ENCODE data around the gene HEATR3. TPM values are rescaled to one million over a fixed set of nuclear protein-coding genes. Genes with fewer than 3 reads are reported as not detected.

HEATR3 gene
- total and polyA plus RNA-seq, 5 donors, result 4.0 to 16.1 (median 10.7) TPM

DNA sequence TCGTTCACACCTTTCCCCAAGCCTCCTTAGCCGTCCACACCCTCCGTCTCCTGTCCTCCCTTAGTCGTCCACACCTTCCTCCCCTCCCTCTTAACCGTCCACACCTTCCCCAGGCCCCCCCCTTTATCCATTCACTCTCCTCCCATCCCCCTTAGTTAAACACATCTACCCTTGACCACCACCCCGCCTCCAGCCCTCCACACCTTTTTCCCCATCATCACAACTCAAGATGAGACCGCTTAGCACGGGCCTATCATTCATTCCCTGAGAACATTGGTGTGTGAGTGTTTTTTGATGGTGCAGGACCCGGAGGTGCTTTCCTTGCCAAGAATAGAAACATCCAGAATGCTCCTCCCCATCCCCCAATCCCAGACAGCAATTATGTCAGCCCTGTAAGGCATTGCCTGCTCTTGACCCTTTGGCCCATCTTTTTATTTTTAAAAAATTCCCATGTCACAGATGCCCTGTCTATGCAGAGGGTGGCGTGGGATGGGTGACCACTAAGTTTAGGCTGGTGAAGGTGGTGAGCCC, 88.7 kb downstream of the HEATR3 start:
- Histone ChIP-seq H3K4me3 (ENCODE audit: low read length) (peak overlapping the region; percentile 80), H3K4me1 (ENCODE audit: control insufficient read depth, insufficient read depth, low read length) (peaks cover 4% of the 10 kb centered on the region), H3K27me3 (ENCODE audit: control insufficient read depth, insufficient read depth) (no peaks in the 10 kb centered on the region), H3K9me3 (ENCODE audit: control insufficient read depth, low read length) (no peaks in the 10 kb centered on the region), H3K27ac (ENCODE audit: low read length) (peak overlapping the region; percentile 50)
- ATAC-seq, result no peak
- no peak for DNase-seq
- intact Hi-C loops (cut with DNase I), result loop anchor here in 1 of 4 donors (10.0 kb wide), 1 partner anchor 50 kb away; no protein-coding TSS in a partner anchor
- WGBS, result 12% methylated on average over 10 of the region's 10 CpGs

DNA sequence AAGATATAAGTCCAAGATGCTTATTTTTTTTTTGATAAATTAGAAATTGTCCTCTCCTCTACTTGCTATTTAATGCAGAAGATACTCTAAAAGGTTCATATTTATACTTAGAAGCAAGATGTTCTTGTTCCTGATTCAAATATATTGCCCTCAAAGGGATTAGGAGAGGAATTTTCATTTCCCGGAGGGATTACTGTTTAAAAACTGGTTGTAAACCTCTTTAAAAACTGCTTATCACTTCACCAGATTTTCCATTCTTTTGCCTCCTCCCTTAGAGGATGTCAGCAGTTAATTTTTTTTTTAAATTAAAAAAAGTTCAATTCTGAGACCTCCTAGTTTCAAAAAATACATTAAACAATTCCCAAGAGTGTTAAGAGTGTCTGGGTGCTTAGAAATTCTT, 90.2 kb downstream of the HEATR3 start:
- WGBS, result 60% methylated on average over 1 of the region's 1 CpG
- intact Hi-C loops (cut with DNase I), result loop anchor here in 2 of 4 donors (5.0 to 10.0 kb wide), 2 partner anchors 49 to 56 kb away; no protein-coding TSS in a partner anchor
- H3K4me3 ChIP-seq (ENCODE audit: low read length), result peak overlapping the region; percentile 80
- peaks cover 4% of the 10 kb centered on the region for H3K4me1 ChIP-seq (ENCODE audit: control insufficient read depth, insufficient read depth, low read length)
- DNase-seq (no peak), ATAC-seq (no peak)
- no peaks in the 10 kb centered on the region for H3K27me3 ChIP-seq (ENCODE audit: control insufficient read depth, insufficient read depth)
- H3K27ac ChIP-seq (ENCODE audit: low read length), result no peak overlapping the region
- H3K9me3 ChIP-seq (ENCODE audit: control insufficient read depth, low read length), result no peaks in the 10 kb centered on the region

Other genes with a start within 250 kb of the HEATR3 start
- 10 to 100 TPM; 11.4 to 22.2 (median 14.6) TPM for gene ZNF423, start 209.9 kb upstream of the HEATR3 start, total RNA-seq
- gene ZNF423, start 209.9 kb upstream of the HEATR3 start, polyA plus RNA-seq, result 5.5 TPM
- 10 to 100 TPM; 14.1 to 20.6 (median 19.1) TPM for gene CNEP1R1, start 40.7 kb upstream of the HEATR3 start, total RNA-seq
- gene CNEP1R1, start 40.7 kb upstream of the HEATR3 start, polyA plus RNA-seq, result 14.9 TPM
- 1 to 10 TPM; 6.3 to 8.4 (median 7.3) TPM for gene TENT4B, start 87.3 kb downstream of the HEATR3 start, total RNA-seq
- gene TENT4B, start 87.3 kb downstream of the HEATR3 start, polyA plus RNA-seq, result 3.0 TPM
- gene ADCY7, start 200.6 kb downstream of the HEATR3 start, total RNA-seq, result 10 to 100 TPM; 11.4 to 21.2 (median 18.2) TPM
- gene ADCY7, start 200.6 kb downstream of the HEATR3 start, polyA plus RNA-seq, result 4.8 TPM